Measurements from ENCODE around the gene IGSF5.
"Not testable (repeated sequence)": the region's sequence is repeated elsewhere in the genome, so short reads cannot be mapped to it uniquely, and the experiment has no call there.

IGSF5 gene
- 0 reads per million in 4 experiments for total RNA-seq

- DNase-seq: not testable (repeated sequence)
Measured at GRCh38 chr21:39744883-39745282, at the start of gene IGSF5. TSS of gene IGSF5 (plus strand) at chr21:39745183. CDS start at chr21:39745510, 327 bp downstream.

GRCh38 chr21:39696196-39696595, 48.8 kb upstream of the IGSF5 start:
- no peak for DNase-seq

- no peak for DNase-seq
Measured at GRCh38 chr21:39696618-39697017, 48.4 kb upstream of the IGSF5 start.

GRCh38 chr21:39700318-39700717, 44.7 kb upstream of the IGSF5 start:
- DNase-seq: no peak

- no peak for DNase-seq
Measured at GRCh38 chr21:39703578-39703977, 41.4 kb upstream of the IGSF5 start.

GRCh38 chr21:39705849-39706248, 39.1 kb upstream of the IGSF5 start:
- DNase-seq: no peak

GRCh38 chr21:39707316-39707715, 37.7 kb upstream of the IGSF5 start:
- no peak for DNase-seq

GRCh38 chr21:39710866-39711265, 34.1 kb upstream of the IGSF5 start:
- no peak for DNase-seq

- DNase-seq: no peak
Measured at GRCh38 chr21:39712273-39712672, 32.7 kb upstream of the IGSF5 start.

- no peak for DNase-seq
Measured at GRCh38 chr21:39712976-39713375, 32.0 kb upstream of the IGSF5 start.

GRCh38 chr21:39713905-39714304, 31.1 kb upstream of the IGSF5 start:
- DNase-seq: no peak

- no peak for DNase-seq
Measured at GRCh38 chr21:39714331-39714730, 30.7 kb upstream of the IGSF5 start.

- DNase-seq: peak; percentile 5
Measured at GRCh38 chr21:39715804-39716397, 29.1 kb upstream of the IGSF5 start.

- DNase-seq: no peak
Measured at GRCh38 chr21:39720126-39720778, 24.7 kb upstream of the IGSF5 start.

GRCh38 chr21:39721885-39722284, 23.1 kb upstream of the IGSF5 start:
- DNase-seq: no peak

GRCh38 chr21:39724944-39725343, 20.0 kb upstream of the IGSF5 start:
- no peak for DNase-seq

GRCh38 chr21:39726133-39726532, 18.9 kb upstream of the IGSF5 start:
- no peak for DNase-seq

GRCh38 chr21:39727401-39728120, 17.4 kb upstream of the IGSF5 start:
- no peak for DNase-seq

- DNase-seq: no peak
Measured at GRCh38 chr21:39728341-39728740, 16.6 kb upstream of the IGSF5 start.

- DNase-seq: no peak
Measured at GRCh38 chr21:39730418-39731157, 14.4 kb upstream of the IGSF5 start.

- DNase-seq: no peak
Measured at GRCh38 chr21:39736716-39737115, 8.3 kb upstream of the IGSF5 start.

GRCh38 chr21:39737376-39738000, 7.5 kb upstream of the IGSF5 start:
- DNase-seq: no peak

- DNase-seq: no peak
Measured at GRCh38 chr21:39738566-39738965, 6.4 kb upstream of the IGSF5 start.
